Activated T-cell treated with anti-CD3 and anti-CD28 coated beads, Interleukin-2, amount 50 U/mL, for 4 hours (primary cell): ENCODE measurements around the gene OR7A5. TPM values are rescaled to one million over a fixed set of nuclear protein-coding genes. Genes with fewer than 3 reads are reported as not detected.
"Not testable (repeated sequence)": the region's sequence is repeated elsewhere in the genome, so short reads cannot be mapped to it uniquely, and the experiment has no call there.

ENCODE experiments used
- ATAC-seq, 2 donors: fragments of 200-7000 bp; cut with Tn5 transposase; one replicate each; pipeline ENCODE4 v1.10.0; 2021
- DNase-seq: peaks from one replicate; pipeline ENCODE4 v3.0.0-alpha.2; 2020
- H3K27me3 Mint-ChIP-seq: one replicate; pipeline ENCODE4 v1.8.0; 2021; ENCODE audit warnings: low read depth, mixed read lengths
- H3K36me3 Mint-ChIP-seq: one replicate; pipeline ENCODE4 v1.8.0; 2022; ENCODE audit warnings: mixed read lengths; ENCODE audit not compliant: insufficient read depth
- H3K4me1 Mint-ChIP-seq: one replicate; pipeline ENCODE4 v1.8.0; 2021; ENCODE audit warnings: low read depth, mixed read lengths
- H3K4me3 Mint-ChIP-seq: one replicate; pipeline ENCODE4 v1.8.0; 2021; ENCODE audit warnings: mild to moderate bottlenecking, moderate library complexity, mixed read lengths
- H3K9me3 Mint-ChIP-seq: one replicate; pipeline ENCODE4 v1.8.0; 2021; ENCODE audit warnings: mixed read lengths
- total RNA-seq, 3 donors: library from RNA; stranded (reverse); gene quantifications; one replicate each; pipeline ENCODE4 v1.2.1, GENCODE V29; 2021

The OR7A5 gene
- total RNA-seq, 3 donors from 2014 or later: not detected

- H3K27me3 Mint-ChIP-seq: peaks cover 2% of the 10 kb centered on the region
- no peaks in the 10 kb centered on the region for H3K4me1 Mint-ChIP-seq
- H3K36me3 Mint-ChIP-seq: no peaks in the 10 kb centered on the region
- no peaks in the 10 kb centered on the region for H3K9me3 Mint-ChIP-seq
- ATAC-seq (no peak), DNase-seq (no peak)
- H3K4me3 Mint-ChIP-seq: no peak overlapping the region
Observed at GRCh38 chr19:14809272-14810057, 25.5 kb downstream of the OR7A5 start.

DNA sequence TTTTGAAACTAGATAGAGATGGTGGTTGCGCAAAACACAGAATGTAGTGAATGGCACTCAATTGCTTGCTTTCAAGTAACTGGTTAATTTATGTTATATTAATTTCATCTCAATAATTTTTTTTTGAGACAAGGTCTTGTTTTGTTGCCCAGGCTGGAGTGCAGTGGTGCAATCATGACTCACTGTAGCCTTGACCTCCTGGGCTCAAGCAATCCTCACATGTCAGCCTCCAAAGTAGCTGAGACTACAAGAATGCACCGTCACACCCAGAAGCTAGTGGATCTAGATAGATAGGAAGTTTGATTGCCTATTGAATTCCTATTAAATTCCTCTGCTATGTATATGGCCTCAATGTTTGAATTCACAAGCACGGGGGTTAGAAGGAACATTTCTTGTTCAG, 30.2 kb downstream of the OR7A5 start:
- no peaks in the 10 kb centered on the region for H3K4me1 Mint-ChIP-seq
- no peaks in the 10 kb centered on the region for H3K36me3 Mint-ChIP-seq
- H3K9me3 Mint-ChIP-seq: no peaks in the 10 kb centered on the region
- H3K27me3 Mint-ChIP-seq: peaks cover 10% of the 10 kb centered on the region
- no peak for ATAC-seq
- no peak for DNase-seq
- no peak overlapping the region for H3K4me3 Mint-ChIP-seq

DNA sequence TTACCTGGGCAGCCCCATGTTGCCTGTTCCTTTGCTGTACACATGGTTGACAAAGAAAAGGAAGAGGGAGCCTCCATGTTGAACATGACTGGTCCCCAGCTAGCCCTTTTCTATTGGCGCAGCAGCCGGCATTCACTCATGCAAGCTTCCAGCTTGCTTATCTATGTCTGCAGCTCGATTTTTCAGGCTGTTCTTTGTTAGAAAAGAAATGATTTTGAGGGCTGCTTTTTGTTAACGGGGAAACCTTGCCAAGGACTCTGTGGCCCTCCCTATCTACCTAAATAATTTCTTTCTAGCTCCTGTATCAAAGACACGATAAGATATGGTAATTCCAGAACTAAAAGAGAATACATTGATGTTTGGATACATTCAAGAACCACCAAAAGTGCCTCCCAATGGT, 36.2 kb downstream of the OR7A5 start:
- H3K27me3 Mint-ChIP-seq: peaks cover 26% of the 10 kb centered on the region
- DNase-seq (no peak), ATAC-seq (no peak)
- H3K9me3 Mint-ChIP-seq: no peaks in the 10 kb centered on the region
- H3K4me3 Mint-ChIP-seq: no peak overlapping the region
- no peaks in the 10 kb centered on the region for H3K4me1 Mint-ChIP-seq
- H3K36me3 Mint-ChIP-seq: no peaks in the 10 kb centered on the region

DNA sequence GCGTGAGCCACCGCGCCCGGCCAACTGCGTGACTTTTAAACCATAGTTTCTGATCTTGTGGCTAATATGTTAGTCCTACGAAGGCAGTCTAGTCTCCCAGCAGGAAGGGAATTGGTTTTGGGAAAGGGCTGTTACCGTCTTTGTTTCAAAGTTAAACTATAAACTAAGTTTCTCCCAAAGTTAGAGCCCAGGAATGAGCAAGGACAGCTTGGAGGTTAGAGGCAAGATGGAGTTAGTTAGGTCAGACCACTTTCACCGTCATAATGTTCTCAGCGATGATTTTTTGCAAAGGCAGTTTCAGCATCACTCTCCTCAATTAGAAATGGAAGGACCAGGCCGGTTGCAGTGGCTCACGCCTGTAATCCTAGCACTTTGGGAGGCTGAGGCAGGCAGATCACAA, 39.0 kb downstream of the OR7A5 start:
- H3K4me3 Mint-ChIP-seq: no peak overlapping the region
- no peak for ATAC-seq
- no peaks in the 10 kb centered on the region for H3K4me1 Mint-ChIP-seq
- H3K9me3 Mint-ChIP-seq: no peaks in the 10 kb centered on the region
- H3K27me3 Mint-ChIP-seq: peaks cover 32% of the 10 kb centered on the region
- no peaks in the 10 kb centered on the region for H3K36me3 Mint-ChIP-seq
- no peak for DNase-seq

DNA sequence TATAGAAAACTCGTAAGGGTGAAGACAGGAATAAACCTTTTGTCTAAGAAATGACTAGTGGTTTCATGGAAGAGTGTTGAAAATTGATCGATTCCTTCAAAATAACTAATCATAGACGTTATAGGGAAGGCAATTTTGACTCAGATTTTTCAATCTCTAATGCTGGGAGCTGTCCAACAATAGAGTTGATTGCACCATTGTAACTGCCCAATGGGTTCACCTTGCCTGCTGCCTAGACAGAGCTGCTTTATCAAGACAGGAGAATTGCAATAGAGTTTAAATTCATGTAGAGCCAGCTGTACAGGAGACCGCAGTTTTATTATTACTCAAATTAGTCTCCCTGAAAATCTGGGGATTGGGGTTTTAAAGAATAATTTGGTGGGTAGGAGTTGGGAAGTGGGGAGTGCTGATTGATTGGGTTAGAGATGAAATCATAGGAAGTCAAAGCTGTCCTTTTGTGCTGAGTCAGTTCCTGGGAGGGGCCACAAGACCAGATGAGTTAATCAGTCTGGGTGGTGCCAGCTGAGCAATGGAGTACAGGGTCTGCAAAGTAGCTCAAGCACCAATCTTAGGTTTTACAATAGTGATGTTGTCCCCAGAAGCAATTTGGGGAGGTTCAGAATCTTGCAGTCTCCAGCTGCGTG, 39.8 kb downstream of the OR7A5 start:
- no peaks in the 10 kb centered on the region for H3K36me3 Mint-ChIP-seq
- H3K4me1 Mint-ChIP-seq: no peaks in the 10 kb centered on the region
- H3K27me3 Mint-ChIP-seq: peaks cover 31% of the 10 kb centered on the region
- H3K9me3 Mint-ChIP-seq: no peaks in the 10 kb centered on the region
- ATAC-seq: no peak
- no peak overlapping the region for H3K4me3 Mint-ChIP-seq
- DNase-seq: no peak

- ATAC-seq, H3K4me1 Mint-ChIP-seq, H3K4me3 Mint-ChIP-seq, DNase-seq, H3K9me3 Mint-ChIP-seq, H3K36me3 Mint-ChIP-seq: not testable (repeated sequence)
- H3K27me3 Mint-ChIP-seq: peaks cover 23% of the 10 kb centered on the region
Observed at GRCh38 chr19:14792250-14792649, 42.7 kb downstream of the OR7A5 start.

DNA sequence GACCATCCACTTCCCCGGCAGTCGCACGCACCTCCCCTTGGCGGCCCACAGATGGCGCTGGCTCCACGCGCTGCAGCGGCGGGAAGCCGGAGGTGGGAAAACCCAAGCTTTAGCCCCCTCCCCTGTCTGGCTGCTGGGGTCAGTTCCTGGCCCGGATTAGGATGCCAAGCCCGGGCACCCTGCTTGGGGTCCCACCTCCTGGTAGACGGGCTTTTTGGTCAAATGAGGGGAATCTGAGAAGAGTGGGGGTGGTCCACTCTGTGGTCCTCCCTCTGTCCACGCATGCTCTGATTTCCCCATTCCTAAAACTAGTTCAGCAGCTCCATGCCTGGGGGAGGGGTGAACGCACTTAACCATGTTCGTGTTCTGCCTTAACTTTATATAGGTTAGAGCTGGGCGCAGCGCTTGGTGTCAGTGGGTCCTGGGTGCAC, 48.5 kb downstream of the OR7A5 start:
- Mint-ChIP-seq H3K4me3 (no peak overlapping the region), H3K27me3 (peaks cover 30% of the 10 kb centered on the region), H3K9me3 (no peaks in the 10 kb centered on the region), H3K4me1 (peaks cover 21% of the 10 kb centered on the region), H3K36me3 (no peaks in the 10 kb centered on the region)
- DNase-seq (peak; percentile 7), ATAC-seq (peak in 1 of 2 donors; percentile 37)

DNA sequence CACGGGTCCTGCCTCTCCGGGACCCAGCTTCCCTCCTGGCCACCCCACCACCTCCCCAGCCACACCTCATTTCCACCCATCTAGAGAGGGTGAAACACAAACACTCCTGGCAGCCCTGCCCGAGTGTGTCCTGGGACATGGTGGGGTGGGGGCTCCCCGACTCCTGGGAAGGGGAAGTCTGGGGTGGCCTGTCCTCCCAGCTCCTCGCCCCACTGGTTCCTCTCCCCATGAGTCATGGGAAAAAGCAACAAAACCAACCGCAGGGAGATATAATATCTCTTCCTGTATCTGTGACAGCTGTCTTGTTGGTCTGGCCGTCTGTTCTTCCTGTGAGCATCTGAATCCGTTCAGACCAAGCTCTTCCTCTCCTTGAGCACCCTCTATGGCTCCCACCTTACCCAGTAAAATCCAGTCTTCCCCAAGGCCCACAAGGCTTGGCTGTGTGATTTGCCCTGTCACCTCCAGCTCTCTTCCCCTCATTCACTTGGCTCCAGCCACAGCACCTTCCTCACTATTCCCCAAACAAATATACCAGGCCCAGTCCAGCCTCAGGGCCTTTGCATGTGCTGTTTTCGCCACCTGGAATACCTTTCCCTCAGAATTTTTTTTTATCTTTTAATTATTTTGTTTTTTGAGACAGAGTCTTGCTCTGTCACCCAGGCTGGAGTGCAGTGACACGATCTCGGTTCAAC, 49.7 kb downstream of the OR7A5 start:
- not testable (repeated sequence) for H3K4me3 Mint-ChIP-seq

GRCh38 chr19:14784730-14785101, 50.3 kb downstream of the OR7A5 start:
- H3K36me3 Mint-ChIP-seq, DNase-seq, H3K9me3 Mint-ChIP-seq, ATAC-seq, H3K4me3 Mint-ChIP-seq: not testable (repeated sequence)
- peaks cover 32% of the 10 kb centered on the region for H3K27me3 Mint-ChIP-seq
- peaks cover 21% of the 10 kb centered on the region for H3K4me1 Mint-ChIP-seq

More for the DNA sequence above, 49.7 kb downstream of the OR7A5 start:
- peaks cover 32% of the 10 kb centered on the region for H3K27me3 Mint-ChIP-seq
- H3K4me1 Mint-ChIP-seq: peaks cover 21% of the 10 kb centered on the region
- not testable (repeated sequence) for H3K9me3 Mint-ChIP-seq, DNase-seq, H3K36me3 Mint-ChIP-seq
- ATAC-seq: peak in 1 of 2 donors; percentile 38

GRCh38 chr19:14783410-14783998, 51.5 kb downstream of the OR7A5 start:
- not testable (repeated sequence) for ATAC-seq
- peaks cover 21% of the 10 kb centered on the region for H3K4me1 Mint-ChIP-seq

GRCh38 chr19:14782626-14783409, 52.2 kb downstream of the OR7A5 start:
- Mint-ChIP-seq H3K4me1 (peaks cover 21% of the 10 kb centered on the region), H3K27me3 (peaks cover 42% of the 10 kb centered on the region), H3K36me3 (no peaks in the 10 kb centered on the region), H3K9me3 (no peaks in the 10 kb centered on the region), H3K4me3 (no peak overlapping the region)
- DNase-seq (no peak), ATAC-seq (no peak)

More at GRCh38 chr19:14783410-14783998, 51.5 kb downstream of the OR7A5 start:
- H3K9me3 Mint-ChIP-seq, H3K36me3 Mint-ChIP-seq, DNase-seq, H3K4me3 Mint-ChIP-seq: not testable (repeated sequence)
- H3K27me3 Mint-ChIP-seq: peaks cover 41% of the 10 kb centered on the region

DNA sequence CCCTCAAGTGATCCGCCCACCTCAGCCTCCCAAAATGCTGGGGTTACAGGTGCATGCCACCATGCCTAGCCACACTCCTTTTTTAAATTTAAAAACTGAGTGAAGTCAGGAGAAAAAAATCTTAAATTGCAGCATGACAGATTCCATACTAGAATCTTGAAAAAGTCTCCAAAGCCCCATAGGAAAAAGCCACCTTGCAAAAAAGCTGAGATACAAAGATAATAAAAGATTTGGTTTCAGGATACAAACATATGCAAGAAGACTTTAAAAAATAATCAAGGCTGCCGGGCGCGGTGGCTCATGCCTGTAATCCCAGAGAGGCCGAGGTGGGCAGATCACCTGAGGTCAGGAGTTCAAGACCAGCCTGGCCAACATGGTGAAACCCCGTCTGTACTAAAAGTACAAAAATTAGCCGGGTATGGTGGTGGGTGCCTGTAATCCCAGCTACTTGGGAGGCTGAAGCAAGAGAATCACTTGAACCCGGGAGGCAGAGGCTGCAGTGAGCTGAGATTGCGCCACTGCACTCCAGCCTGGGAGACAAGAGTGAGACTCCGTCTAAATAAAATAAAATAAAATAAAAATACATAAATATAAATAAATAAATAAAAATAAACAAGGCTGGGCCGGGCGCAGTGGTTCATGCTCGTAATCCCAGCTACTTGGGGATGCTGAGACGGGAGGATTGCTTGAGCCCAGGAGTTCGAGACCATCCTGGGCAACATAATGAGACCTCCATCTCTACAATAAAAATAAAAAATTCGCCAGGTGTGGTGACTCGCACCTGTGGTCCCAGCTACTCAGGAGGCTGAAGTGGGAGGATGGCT, 53.1 kb downstream of the OR7A5 start:
- H3K9me3 Mint-ChIP-seq, ATAC-seq, H3K36me3 Mint-ChIP-seq, H3K4me3 Mint-ChIP-seq, DNase-seq: not testable (repeated sequence)
- H3K27me3 Mint-ChIP-seq: peaks cover 46% of the 10 kb centered on the region
- H3K4me1 Mint-ChIP-seq: peaks cover 18% of the 10 kb centered on the region

GRCh38 chr19:14780622-14781225, 54.3 kb downstream of the OR7A5 start:
- H3K4me3 Mint-ChIP-seq, H3K36me3 Mint-ChIP-seq, ATAC-seq, DNase-seq, H3K9me3 Mint-ChIP-seq: not testable (repeated sequence)
- Mint-ChIP-seq H3K27me3 (peaks cover 50% of the 10 kb centered on the region), H3K4me1 (peaks cover 16% of the 10 kb centered on the region)
